Muscle layer of duodenum (tissue), 2 donors: ENCODE results near the gene CCNQ.

Experiments
- H3K27ac ChIP-seq: one replicate; pipeline ENCODE4 v1.7.0; 2013; ENCODE audit warnings: mild to moderate bottlenecking, low read length
- H3K27me3 ChIP-seq: one replicate; pipeline ENCODE4 v1.7.0; 2013; ENCODE audit warnings: low read depth, mild to moderate bottlenecking, control low read depth, low read length
- H3K36me3 ChIP-seq, 2 donors: one replicate each; pipeline ENCODE4 v1.7.0; 2013; ENCODE audit warnings: low read length in 2 of 2, control low read depth in 1 of 2, mild to moderate bottlenecking in 1 of 2; ENCODE audit not compliant: insufficient read depth in 2 of 2, control insufficient read depth in 1 of 2
- H3K4me1 ChIP-seq, 2 donors: one replicate each; pipeline ENCODE4 v1.7.0; 2013; ENCODE audit warnings: low read length in 2 of 2, mild to moderate bottlenecking in 2 of 2, control low read depth in 1 of 2, moderate library complexity in 1 of 2; ENCODE audit not compliant: insufficient read depth in 2 of 2, control insufficient read depth in 1 of 2
- H3K4me3 ChIP-seq, 2 donors: one replicate each; pipeline ENCODE4 v1.7.0; 2013; ENCODE audit warnings: low read length in 2 of 2, low read depth in 1 of 2, mild to moderate bottlenecking in 1 of 2
- H3K9me3 ChIP-seq, 2 donors: one replicate each; pipeline ENCODE4 v1.7.0; 2013; ENCODE audit warnings: low read length in 2 of 2, control low read depth in 1 of 2, mild to moderate bottlenecking in 1 of 2; ENCODE audit not compliant: control insufficient read depth in 1 of 2
- donor health status: healthy.

Gene CCNQ

GRCh38 chrX:153590961-153591956 is 7.7 kb downstream of the CCNQ start:
- Histone ChIP-seq H3K27me3 (no peaks in the 10 kb centered on the region), H3K4me1 (no peaks in the 10 kb centered on the region), H3K36me3 (peaks cover 11 to 63% of the 10 kb centered on the region in 2 donors), H3K9me3 (no peaks in the 10 kb centered on the region), H3K27ac (no peak overlapping the region), H3K4me3 (no peak overlapping the region)

- no peaks in the 10 kb centered on the region for H3K4me1 ChIP-seq
- no peaks in the 10 kb centered on the region for H3K9me3 ChIP-seq
- no peak overlapping the region for H3K4me3 ChIP-seq
- H3K27ac ChIP-seq: no peak overlapping the region
- no peaks in the 10 kb centered on the region for H3K27me3 ChIP-seq
- H3K36me3 ChIP-seq: peaks cover 7 to 51% of the 10 kb centered on the region in 2 donors
These were observed 10.0 kb downstream of the CCNQ start for GRCh38 chrX:153588782-153589446.

- Histone ChIP-seq H3K36me3 (peaks cover 7 to 46% of the 10 kb centered on the region in 2 donors), H3K27ac (no peak overlapping the region)
These were observed 10.7 kb downstream of the CCNQ start for GRCh38 chrX:153588021-153588781.

GRCh38 chrX:153587342-153587741 is 11.6 kb downstream of the CCNQ start:
- Histone ChIP-seq H3K9me3 (no peaks in the 10 kb centered on the region), H3K4me3 (no peak overlapping the region), H3K27me3 (no peaks in the 10 kb centered on the region), H3K4me1 (no peaks in the 10 kb centered on the region), H3K27ac (no peak overlapping the region), H3K36me3 (peaks cover 7 to 39% of the 10 kb centered on the region in 2 donors)

More at GRCh38 chrX:153588021-153588781, 10.7 kb downstream of the CCNQ start:
- Histone ChIP-seq H3K27me3 (no peaks in the 10 kb centered on the region), H3K4me1 (no peaks in the 10 kb centered on the region), H3K9me3 (no peaks in the 10 kb centered on the region), H3K4me3 (no peak overlapping the region)

GRCh38 chrX:153585827-153586226 is 13.1 kb downstream of the CCNQ start:
- Histone ChIP-seq H3K27ac (no peak overlapping the region), H3K4me3 (no peak overlapping the region), H3K27me3 (no peaks in the 10 kb centered on the region), H3K36me3 (peaks cover 7 to 24% of the 10 kb centered on the region in 2 donors), H3K4me1 (no peaks in the 10 kb centered on the region), H3K9me3 (no peaks in the 10 kb centered on the region)

GRCh38 chrX:153583433-153583832 is 15.5 kb downstream of the CCNQ start:
- Histone ChIP-seq H3K27ac (no peak overlapping the region), H3K9me3 (no peaks in the 10 kb centered on the region), H3K4me3 (no peak overlapping the region), H3K27me3 (no peaks in the 10 kb centered on the region), H3K4me1 (no peaks in the 10 kb centered on the region), H3K36me3 (peaks cover 7 to 13% of the 10 kb centered on the region in 2 donors)

GRCh38 chrX:153582896-153583295 is 16.0 kb downstream of the CCNQ start:
- H3K9me3 ChIP-seq: no peaks in the 10 kb centered on the region
- H3K27ac ChIP-seq: no peak overlapping the region
- peaks cover 6 to 7% of the 10 kb centered on the region in 2 donors for H3K36me3 ChIP-seq
- H3K27me3 ChIP-seq: no peaks in the 10 kb centered on the region
- no peaks in the 10 kb centered on the region for H3K4me1 ChIP-seq
- no peak overlapping the region for H3K4me3 ChIP-seq

- Histone ChIP-seq H3K27ac (no peak overlapping the region), H3K27me3 (no peaks in the 10 kb centered on the region), H3K9me3 (no peaks in the 10 kb centered on the region), H3K4me1 (no peaks in the 10 kb centered on the region), H3K4me3 (no peak overlapping the region), H3K36me3 (no peaks in the 10 kb centered on the region)
These were observed 18.1 kb downstream of the CCNQ start for GRCh38 chrX:153580700-153581386.

- Histone ChIP-seq H3K4me3 (no peak overlapping the region), H3K4me1 (no peaks in the 10 kb centered on the region), H3K27me3 (no peaks in the 10 kb centered on the region), H3K36me3 (no peaks in the 10 kb centered on the region), H3K9me3 (no peaks in the 10 kb centered on the region), H3K27ac (no peak overlapping the region)
These were observed 20.1 kb downstream of the CCNQ start for GRCh38 chrX:153578889-153579288.

- Histone ChIP-seq H3K4me1 (no peaks in the 10 kb centered on the region), H3K27ac (no peak overlapping the region), H3K36me3 (no peaks in the 10 kb centered on the region), H3K4me3 (no peak overlapping the region), H3K27me3 (no peaks in the 10 kb centered on the region), H3K9me3 (no peaks in the 10 kb centered on the region)
These were observed 20.6 kb downstream of the CCNQ start for GRCh38 chrX:153578200-153578835.
